ENCODE data around the gene TTC4.

Gene TTC4

DNA sequence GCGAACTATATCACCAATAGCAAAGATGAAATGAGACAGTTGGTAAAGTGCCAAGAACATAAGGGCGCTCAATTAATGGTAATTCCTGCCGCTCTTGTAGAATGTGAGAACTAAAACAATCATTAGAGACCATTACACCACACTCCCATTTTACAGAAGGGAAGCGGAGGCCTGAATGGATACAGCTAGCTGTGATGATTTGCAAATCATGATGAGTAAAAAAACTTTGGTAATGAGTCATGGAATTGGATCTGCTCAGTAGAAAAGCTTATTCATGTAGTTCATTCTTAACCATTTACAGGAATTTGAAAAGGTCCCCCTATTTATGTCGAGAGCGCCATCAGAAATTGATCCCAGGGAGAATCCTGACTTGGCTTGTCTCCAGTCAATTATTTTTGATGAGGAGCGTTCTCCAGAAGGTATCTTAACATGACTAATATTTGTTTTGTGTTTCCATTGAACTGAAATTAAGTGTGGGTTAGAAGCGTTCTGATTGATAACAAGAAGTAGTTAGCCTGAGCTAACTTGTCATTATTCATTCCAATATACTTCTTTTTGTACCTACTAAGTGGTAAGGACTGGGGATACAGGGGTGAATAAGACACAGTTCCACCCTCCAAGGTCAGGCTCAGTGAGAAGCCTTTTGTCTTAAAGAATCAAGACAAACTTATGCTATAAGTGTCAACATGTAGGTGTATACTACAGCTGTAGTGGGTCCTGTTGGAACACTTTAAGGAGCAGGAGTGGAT, 812 bp downstream of the TTC4 start:
- TF ChIP-seq ELF4 (IDR thresholded peaks at IDR 0.05) (no peak), FOXA1 (IDR thresholded peaks at IDR 0.05) (no peak), ARNT (IDR thresholded peaks at IDR 0.05) (no peak), LEF1 (IDR thresholded peaks at IDR 0.05; ENCODE audit: borderline replicate concordance) (no peak), FOXM1 (IDR thresholded peaks at IDR 0.05; ENCODE audit: borderline replicate concordance) (no peak), NFRKB (IDR thresholded peaks at IDR 0.05) (no peak), SUZ12 (IDR thresholded peaks at IDR 0.05) (no peak), L3MBTL2 (conservative IDR thresholded peaks at IDR 0.05) (no peak), SP1 (IDR thresholded peaks at IDR 0.05) (no peak), HDGF (IDR thresholded peaks at IDR 0.05; ENCODE audit: borderline replicate concordance) (no peak), ZNF384 (IDR thresholded peaks at IDR 0.05) (no peak), BHLHE40 (IDR thresholded peaks at IDR 0.05; ENCODE audit: borderline replicate concordance) (no peak)
- TF ChIP-seq, protein P1, sequence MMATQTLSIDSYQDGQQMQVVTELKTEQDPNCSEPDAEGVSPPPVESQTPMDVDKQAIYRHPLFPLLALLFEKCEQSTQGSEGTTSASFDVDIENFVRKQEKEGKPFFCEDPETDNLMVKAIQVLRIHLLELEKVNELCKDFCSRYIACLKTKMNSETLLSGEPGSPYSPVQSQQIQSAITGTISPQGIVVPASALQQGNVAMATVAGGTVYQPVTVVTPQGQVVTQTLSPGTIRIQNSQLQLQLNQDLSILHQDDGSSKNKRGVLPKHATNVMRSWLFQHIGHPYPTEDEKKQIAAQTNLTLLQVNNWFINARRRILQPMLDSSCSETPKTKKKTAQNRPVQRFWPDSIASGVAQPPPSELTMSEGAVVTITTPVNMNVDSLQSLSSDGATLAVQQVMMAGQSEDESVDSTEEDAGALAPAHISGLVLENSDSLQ (IDR thresholded peaks at IDR 0.05) = no peak
- DNase-seq (ENCODE audit: extremely low spot score) = no peak
- ChIA-PET POLR2A (interaction anchor here (1.0 to 2.0 kb wide), 5 partner anchors 9 to 47 kb away, joined by 3 to 10 read pairs (median 5); partner anchors contain the start of gene PARS2), CTCF (no interaction called here)

DNA sequence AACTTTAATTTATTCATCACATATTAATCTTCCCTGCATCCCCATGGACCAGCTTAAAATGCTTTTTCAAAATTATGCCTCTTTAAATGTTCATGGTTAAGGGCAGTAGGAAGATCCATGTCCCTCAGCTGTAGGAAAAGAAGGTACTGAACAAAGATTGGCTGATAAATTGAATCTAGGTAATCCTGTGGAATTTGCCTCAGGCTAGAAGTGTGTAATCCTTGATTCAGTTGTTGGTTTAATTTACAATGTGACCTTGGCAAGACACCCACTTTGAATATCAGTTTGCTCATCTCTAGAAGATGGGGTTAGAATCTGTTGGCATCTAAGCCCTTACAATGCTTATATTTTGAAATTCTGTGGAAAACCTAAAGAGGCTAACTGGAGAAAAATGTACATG, 6.1 kb downstream of the TTC4 start:
- TF ChIP-seq HDGF (IDR thresholded peaks at IDR 0.05; ENCODE audit: borderline replicate concordance) (no peak), ZNF384 (IDR thresholded peaks at IDR 0.05) (no peak), TARDBP (IDR thresholded peaks at IDR 0.05) (no peak), ELF4 (IDR thresholded peaks at IDR 0.05) (no peak), SP1 (IDR thresholded peaks at IDR 0.05) (no peak), FOXM1 (IDR thresholded peaks at IDR 0.05; ENCODE audit: borderline replicate concordance) (no peak), FOXK2 (IDR thresholded peaks at IDR 0.05) (no peak), LEF1 (IDR thresholded peaks at IDR 0.05; ENCODE audit: borderline replicate concordance) (no peak)
- TF ChIP-seq, protein P1 (IDR thresholded peaks at IDR 0.05) = no peak
- DNase-seq (ENCODE audit: extremely low spot score) = no peak
- CTCF ChIA-PET = no interaction called here
- POLR2A ChIA-PET = interaction anchor here (0.6 kb wide), 1 partner anchor 669 kb away, joined by 3 read pairs; no protein-coding TSS in a partner anchor

DNA sequence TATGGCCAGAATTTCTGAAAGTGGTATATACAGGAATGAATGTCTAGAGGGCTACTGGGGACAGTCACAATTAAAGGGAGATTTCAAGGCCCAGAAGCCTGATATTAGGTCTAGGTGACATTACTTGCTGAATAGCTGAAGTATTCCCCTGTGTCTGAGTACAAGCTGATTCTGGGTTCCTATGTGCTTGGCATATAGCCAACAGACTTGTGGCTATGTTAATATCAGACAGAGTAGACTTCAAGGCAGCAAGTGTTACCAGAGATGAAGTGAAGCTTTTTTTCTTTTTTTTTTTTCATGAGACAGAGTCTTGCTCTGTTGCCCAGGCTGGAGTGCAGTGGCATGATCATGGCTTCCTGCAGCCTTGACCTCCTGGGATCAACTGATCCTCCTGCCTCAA, 8.3 kb downstream of the TTC4 start:
- POLR2A ChIA-PET = no interaction called here
- no peak for DNase-seq (ENCODE audit: extremely low spot score)
- CTCF ChIA-PET = interaction anchor here (0.5 kb wide), 1 partner anchor 52 kb away, joined by 4 read pairs; no protein-coding TSS in a partner anchor
- TF ChIP-seq LEF1 (IDR thresholded peaks at IDR 0.05; ENCODE audit: borderline replicate concordance) (no peak), FOXA1 (IDR thresholded peaks at IDR 0.05) (no peak), CTBP1 (IDR thresholded peaks at IDR 0.05; ENCODE audit: borderline replicate concordance) (no peak), NFRKB (IDR thresholded peaks at IDR 0.05) (no peak), L3MBTL2 (conservative IDR thresholded peaks at IDR 0.05) (no peak), SP1 (IDR thresholded peaks at IDR 0.05) (no peak), SUZ12 (IDR thresholded peaks at IDR 0.05) (no peak), ELF4 (IDR thresholded peaks at IDR 0.05) (no peak), HDGF (IDR thresholded peaks at IDR 0.05; ENCODE audit: borderline replicate concordance) (no peak), BHLHE40 (IDR thresholded peaks at IDR 0.05; ENCODE audit: borderline replicate concordance) (no peak), ARNT (IDR thresholded peaks at IDR 0.05) (no peak), FOXK2 (IDR thresholded peaks at IDR 0.05) (no peak), TARDBP (IDR thresholded peaks at IDR 0.05) (no peak), ZNF384 (IDR thresholded peaks at IDR 0.05) (no peak), FOXM1 (IDR thresholded peaks at IDR 0.05; ENCODE audit: borderline replicate concordance) (no peak)
- TF ChIP-seq, protein P1 (IDR thresholded peaks at IDR 0.05) = no peak

DNA sequence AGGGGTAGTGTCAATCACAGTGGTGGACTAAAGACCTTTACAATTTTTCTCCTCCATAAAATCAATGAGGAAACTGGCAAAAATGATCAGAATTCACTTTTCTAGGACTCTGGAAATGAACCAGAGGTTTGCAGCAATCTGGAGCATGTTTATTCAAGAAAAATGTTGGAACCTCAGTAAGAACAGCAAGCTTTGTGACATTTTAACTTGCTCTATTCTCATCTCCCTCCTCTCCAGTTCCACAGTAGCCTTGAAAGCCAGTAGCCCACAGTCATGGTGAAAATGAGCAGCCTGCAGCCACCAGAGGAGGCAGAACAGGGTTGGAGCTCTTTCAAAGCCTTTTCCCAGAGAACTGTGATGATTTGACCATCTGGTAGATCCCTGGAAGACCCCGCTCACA, 9.1 kb downstream of the TTC4 start:
- DNase-seq (ENCODE audit: extremely low spot score) = no peak
- POLR2A ChIA-PET = interaction anchor here (2.3 kb wide), 1 partner anchor 9 kb away, joined by 10 read pairs; the partner anchor contains the start of gene TTC4
- CTCF ChIA-PET = no interaction called here
- TF ChIP-seq FOXK2 (IDR thresholded peaks at IDR 0.05) (no peak), HDGF (IDR thresholded peaks at IDR 0.05; ENCODE audit: borderline replicate concordance) (no peak), TARDBP (IDR thresholded peaks at IDR 0.05) (no peak), FOXM1 (IDR thresholded peaks at IDR 0.05; ENCODE audit: borderline replicate concordance) (no peak), FOXA1 (IDR thresholded peaks at IDR 0.05) (no peak), SUZ12 (IDR thresholded peaks at IDR 0.05) (no peak), ARNT (IDR thresholded peaks at IDR 0.05) (no peak)
- TF ChIP-seq, protein P1 (IDR thresholded peaks at IDR 0.05) = no peak

DNA sequence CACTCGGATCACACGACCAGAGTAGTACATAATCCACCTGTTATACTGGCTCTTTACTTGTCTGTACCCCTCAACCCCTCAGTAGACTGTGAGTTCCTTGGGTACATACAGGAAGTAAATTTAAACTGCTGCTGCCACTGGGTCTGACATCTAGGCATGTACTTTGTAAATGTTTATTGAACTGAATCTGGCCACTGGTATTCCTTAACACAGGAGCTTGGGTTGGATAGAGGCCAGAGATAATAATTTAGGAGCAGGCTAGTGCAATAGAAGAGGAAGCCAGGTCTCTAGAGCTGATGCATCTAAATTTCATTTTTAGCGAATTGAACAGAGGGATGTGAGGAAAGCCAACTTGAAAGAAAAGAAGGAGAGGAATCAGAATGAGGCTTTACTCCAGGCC, 12.4 kb downstream of the TTC4 start:
- ChIA-PET CTCF (no interaction called here), POLR2A (no interaction called here)
- TF ChIP-seq, protein P1 (IDR thresholded peaks at IDR 0.05) = no peak
- TF ChIP-seq NFRKB (IDR thresholded peaks at IDR 0.05) = no peak
- no peak for TF ChIP-seq ELF4 (IDR thresholded peaks at IDR 0.05)
- TF ChIP-seq TARDBP (IDR thresholded peaks at IDR 0.05) = no peak
- no peak for TF ChIP-seq FOXM1 (IDR thresholded peaks at IDR 0.05; ENCODE audit: borderline replicate concordance)
- no peak for TF ChIP-seq CTBP1 (IDR thresholded peaks at IDR 0.05; ENCODE audit: borderline replicate concordance)
- TF ChIP-seq L3MBTL2 (conservative IDR thresholded peaks at IDR 0.05) = no peak
- no peak for TF ChIP-seq BHLHE40 (IDR thresholded peaks at IDR 0.05; ENCODE audit: borderline replicate concordance)
- DNase-seq (ENCODE audit: extremely low spot score) = no peak
